ENCODE results near the gene XPO6.

DNA sequence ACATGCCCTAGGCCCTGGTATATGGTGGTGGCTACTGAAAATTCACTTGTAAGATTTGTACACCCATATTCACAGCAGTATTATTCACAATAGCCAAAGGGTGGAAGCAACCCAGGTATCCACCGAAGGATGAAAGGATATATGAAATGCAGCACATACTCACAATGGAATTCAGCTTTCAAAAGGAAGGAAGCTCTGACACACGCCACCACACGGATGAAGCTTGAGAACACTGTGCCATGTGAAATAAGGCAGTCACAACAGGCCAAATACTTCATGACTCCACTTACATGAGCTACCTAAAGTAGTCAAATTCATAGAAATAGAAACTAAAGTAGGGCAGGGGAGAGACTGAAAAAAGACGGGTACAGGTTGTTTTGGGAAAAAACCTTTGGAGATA, 2.9 kb downstream of the XPO6 start:
- TF ChIP-seq, protein P1, sequence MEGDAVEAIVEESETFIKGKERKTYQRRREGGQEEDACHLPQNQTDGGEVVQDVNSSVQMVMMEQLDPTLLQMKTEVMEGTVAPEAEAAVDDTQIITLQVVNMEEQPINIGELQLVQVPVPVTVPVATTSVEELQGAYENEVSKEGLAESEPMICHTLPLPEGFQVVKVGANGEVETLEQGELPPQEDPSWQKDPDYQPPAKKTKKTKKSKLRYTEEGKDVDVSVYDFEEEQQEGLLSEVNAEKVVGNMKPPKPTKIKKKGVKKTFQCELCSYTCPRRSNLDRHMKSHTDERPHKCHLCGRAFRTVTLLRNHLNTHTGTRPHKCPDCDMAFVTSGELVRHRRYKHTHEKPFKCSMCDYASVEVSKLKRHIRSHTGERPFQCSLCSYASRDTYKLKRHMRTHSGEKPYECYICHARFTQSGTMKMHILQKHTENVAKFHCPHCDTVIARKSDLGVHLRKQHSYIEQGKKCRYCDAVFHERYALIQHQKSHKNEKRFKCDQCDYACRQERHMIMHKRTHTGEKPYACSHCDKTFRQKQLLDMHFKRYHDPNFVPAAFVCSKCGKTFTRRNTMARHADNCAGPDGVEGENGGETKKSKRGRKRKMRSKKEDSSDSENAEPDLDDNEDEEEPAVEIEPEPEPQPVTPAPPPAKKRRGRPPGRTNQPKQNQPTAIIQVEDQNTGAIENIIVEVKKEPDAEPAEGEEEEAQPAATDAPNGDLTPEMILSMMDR (IDR thresholded peaks at IDR 0.05), result no peak
- TF ChIP-seq POLR2A (IDR thresholded peaks at IDR 0.05), result no peak
